ENCODE results near the gene ADAD2. TPM values are rescaled to one million over a fixed set of nuclear protein-coding genes. Genes with fewer than 3 reads are reported as not detected.
A peak's percentile ranks its signal among the peaks of the same experiment; 100 is the strongest.

ADAD2 gene
- total RNA-seq = not detected

GRCh38 chr16:84190731-84191388, at the start of gene ADAD2:
TSS of gene ADAD2 (plus strand) at chr16:84191157. CDS start at chr16:84191231, 74 bp downstream.
- DNase-seq (ENCODE audit: low read depth in 2 of 3, low spot score in 2 of 3) = no peak

- no peak for DNase-seq (ENCODE audit: low read depth in 2 of 3, low spot score in 2 of 3)
Measured at GRCh38 chr16:84143081-84143480, 47.9 kb upstream of the ADAD2 start.

GRCh38 chr16:84143784-84144199, 47.2 kb upstream of the ADAD2 start:
- no peak for DNase-seq (ENCODE audit: low read depth in 2 of 3, low spot score in 2 of 3)

- peak; percentile 16 to 42 (median 27) for DNase-seq (ENCODE audit: low read depth in 2 of 3, low spot score in 2 of 3)
Measured at GRCh38 chr16:84144209-84144858, 46.6 kb upstream of the ADAD2 start.

GRCh38 chr16:84144859-84145639, 45.9 kb upstream of the ADAD2 start, which contains the start of the genes DNAAF1 and HSDL1:
TSS of gene DNAAF1 (plus strand) at chr16:84145308. CDS start at chr16:84145441, 133 bp downstream.
TSS of gene HSDL1 (minus strand) at chr16:84145177. CDS start at chr16:84131321, 13,856 bp downstream.
- peak; percentile 91 to 95 (median 92) for DNase-seq (ENCODE audit: low read depth in 2 of 3, low spot score in 2 of 3)

GRCh38 chr16:84150926-84151325, 40.0 kb upstream of the ADAD2 start:
- DNase-seq (ENCODE audit: low read depth in 2 of 3, low spot score in 2 of 3) = no peak

GRCh38 chr16:84153660-84154214, 37.2 kb upstream of the ADAD2 start:
- DNase-seq (ENCODE audit: low read depth in 2 of 3, low spot score in 2 of 3) = no peak

- no peak for DNase-seq (ENCODE audit: low read depth in 2 of 3, low spot score in 2 of 3)
Measured at GRCh38 chr16:84155226-84155625, 35.7 kb upstream of the ADAD2 start.

- DNase-seq (ENCODE audit: low read depth in 2 of 3, low spot score in 2 of 3) = no peak
Measured at GRCh38 chr16:84155771-84156170, 35.2 kb upstream of the ADAD2 start.

GRCh38 chr16:84156342-84156784, 34.6 kb upstream of the ADAD2 start:
- DNase-seq (ENCODE audit: low read depth in 2 of 3, low spot score in 2 of 3) = peak in 1 of 3 donors; percentile 20

- DNase-seq (ENCODE audit: low read depth in 2 of 3, low spot score in 2 of 3) = no peak
Measured at GRCh38 chr16:84159007-84159406, 31.9 kb upstream of the ADAD2 start.

GRCh38 chr16:84159800-84160199, 31.2 kb upstream of the ADAD2 start:
- no peak for DNase-seq (ENCODE audit: low read depth in 2 of 3, low spot score in 2 of 3)

GRCh38 chr16:84161037-84161436, 29.9 kb upstream of the ADAD2 start:
- DNase-seq (ENCODE audit: low read depth in 2 of 3, low spot score in 2 of 3) = no peak

GRCh38 chr16:84161801-84162200, 29.2 kb upstream of the ADAD2 start:
- no peak for DNase-seq (ENCODE audit: low read depth in 2 of 3, low spot score in 2 of 3)

- DNase-seq (ENCODE audit: low read depth in 2 of 3, low spot score in 2 of 3) = no peak
Measured at GRCh38 chr16:84165746-84166145, 25.2 kb upstream of the ADAD2 start.

- DNase-seq (ENCODE audit: low read depth in 2 of 3, low spot score in 2 of 3) = no peak
Measured at GRCh38 chr16:84166796-84167695, 23.9 kb upstream of the ADAD2 start.

- no peak for DNase-seq (ENCODE audit: low read depth in 2 of 3, low spot score in 2 of 3)
Measured at GRCh38 chr16:84169765-84170310, 21.1 kb upstream of the ADAD2 start.

- no peak for DNase-seq (ENCODE audit: low read depth in 2 of 3, low spot score in 2 of 3)
Measured at GRCh38 chr16:84174396-84174795, 16.6 kb upstream of the ADAD2 start.

GRCh38 chr16:84175350-84176081, 15.4 kb upstream of the ADAD2 start:
- DNase-seq (ENCODE audit: low read depth in 2 of 3, low spot score in 2 of 3) = peak in 2 of 3 donors; percentile 39 to 50
